Neural progenitor cell (in vitro differentiated cells): Measurements from ENCODE around the gene ZDHHC6. TPM values are rescaled to one million over a fixed set of nuclear protein-coding genes. Genes with fewer than 3 reads are reported as not detected.

Experiments
- DNase-seq: peaks from one replicate; pipeline ENCODE4 v3.0.0-alpha.2; 2016; ENCODE audit warnings: low spot score
- H2AFZ ChIP-seq: fragments of 200-600 bp; sonication (generic); replicated peaks from 2 replicates; pipeline ENCODE4 v1.6.1; 2016; ENCODE audit warnings: antibody characterized with exemption
- H3F3A ChIP-seq: fragments of 200-600 bp; sonication (generic); 2 replicates; pipeline ENCODE4 v1.6.1; 2016; ENCODE audit warnings: antibody characterized with exemption, low read depth
- H3K27ac ChIP-seq: fragments of 200-600 bp; sonication (generic); 2 replicates; pipeline ENCODE4 v1.5.1; 2016; ENCODE audit warnings: mild to moderate bottlenecking
- H3K27me3 ChIP-seq: fragments of 200-600 bp; sonication (generic); 2 replicates; pipeline ENCODE4 v1.6.1; 2016; ENCODE audit warnings: mild to moderate bottlenecking, moderate library complexity
- H3K36me3 ChIP-seq: fragments of 200-600 bp; sonication (generic); 2 replicates; pipeline ENCODE4 v1.5.1; 2016
- H3K4me1 ChIP-seq: fragments of 200-600 bp; sonication (generic); 2 replicates; pipeline ENCODE4 v1.6.1; 2016; ENCODE audit warnings: mixed run types
- H3K4me2 ChIP-seq: fragments of 200-600 bp; sonication (generic); 2 replicates; pipeline ENCODE4 v1.6.1; 2016
- H3K4me3 ChIP-seq: fragments of 200-600 bp; sonication (generic); 2 replicates; pipeline ENCODE4 v1.5.1; 2016
- H3K79me2 ChIP-seq: fragments of 200-600 bp; sonication (generic); 2 replicates; pipeline ENCODE4 v1.6.1; 2016; ENCODE audit warnings: low read depth
- H3K9ac ChIP-seq: fragments of 200-600 bp; sonication (generic); 2 replicates; pipeline ENCODE4 v1.6.1; 2016
- H3K9me3 ChIP-seq: fragments of 200-600 bp; sonication (generic); 2 replicates; pipeline ENCODE4 v1.5.1; 2016; ENCODE audit warnings: low read depth
- H4K20me1 ChIP-seq: fragments of 200-600 bp; sonication (generic); 2 replicates; pipeline ENCODE4 v1.6.1; 2016; ENCODE audit warnings: low read depth
- H3K27ac Mint-ChIP-seq: 3 replicates; pipeline ENCODE4 v1.8.0; 2021; ENCODE audit warnings: mixed read lengths
- H3K27me3 Mint-ChIP-seq: 2 replicates; pipeline ENCODE4 v1.8.0; 2022; ENCODE audit warnings: low read depth, mild to moderate bottlenecking, inconsistent platforms, moderate library complexity, mixed read lengths; ENCODE audit not compliant: insufficient read depth
- H3K36me3 Mint-ChIP-seq: 3 replicates; pipeline ENCODE4 v1.8.0; 2021; ENCODE audit warnings: mixed read lengths
- H3K4me1 Mint-ChIP-seq: 3 replicates; pipeline ENCODE4 v1.8.0; 2021; ENCODE audit warnings: mixed read lengths
- H3K4me3 Mint-ChIP-seq: 3 replicates; pipeline ENCODE4 v1.8.0; 2021; ENCODE audit warnings: mild to moderate bottlenecking, moderate library complexity, mixed read lengths
- H3K9me3 Mint-ChIP-seq: 3 replicates; pipeline ENCODE4 v1.8.0; 2020; ENCODE audit warnings: mixed read lengths
- CTCF ChIP-seq: fragments of 200-600 bp; sonication (generic); IDR thresholded peaks from 2 replicates; pipeline ENCODE4 v1.5.1; 2017; ENCODE audit warnings: antibody characterized with exemption, mild to moderate bottlenecking
- EZH2 ChIP-seq: fragments of 200-600 bp; sonication (generic); IDR thresholded peaks from 2 replicates; pipeline ENCODE4 v1.6.1; 2017; ENCODE audit warnings: antibody characterized with exemption, mild to moderate bottlenecking, moderate library complexity
- EZH2phosphoT487 ChIP-seq: fragments of 200-600 bp; sonication (generic); IDR thresholded peaks from 2 replicates; pipeline ENCODE4 v1.6.1; 2017; ENCODE audit warnings: antibody characterized with exemption
- total RNA-seq: library from RNA; depleted of rRNA; stranded (reverse); fragments of >200 nt; gene quantifications from 2 replicates; pipeline ENCODE4 v1.2.3, GENCODE V29; 2015; ENCODE audit warnings: low replicate concordance

ZDHHC6 gene
- total RNA-seq, 1 donor from 2014 or later: 37.7 TPM

- peak overlapping the region; percentile 93 for H3K4me3 Mint-ChIP-seq
- Histone ChIP-seq H3K4me1 (peaks cover 15% of the 10 kb centered on the region), H3K9ac (peak overlapping the region; percentile 97), H3K36me3 (no peaks in the 10 kb centered on the region), H3K4me2 (peak overlapping the region; percentile 99), H3K27ac (no peak overlapping the region), H3K9me3 (no peaks in the 10 kb centered on the region), H2AFZ (peak overlapping the region; percentile 100), H4K20me1 (no peaks in the 10 kb centered on the region), H3K79me2 (peaks cover 68% of the 10 kb centered on the region), H3F3A (no peaks in the 10 kb centered on the region), H3K27me3 (no peaks in the 10 kb centered on the region), H3K4me3 (peak overlapping the region; percentile 99)
- DNase-seq: no peak
- H3K36me3 Mint-ChIP-seq: peaks cover 1% of the 10 kb centered on the region
- H3K27ac Mint-ChIP-seq: peak overlapping the region; percentile 99
- no peaks in the 10 kb centered on the region for H3K27me3 Mint-ChIP-seq
- peaks cover 11% of the 10 kb centered on the region for H3K4me1 Mint-ChIP-seq
- no peaks in the 10 kb centered on the region for H3K9me3 Mint-ChIP-seq
- no peak for TF ChIP-seq CTCF
- TF ChIP-seq EZH2: no peak
- no peak for TF ChIP-seq EZH2phosphoT487
Observed at GRCh38 chr10:112446055-112446854, 459 bp downstream of the ZDHHC6 start.

GRCh38 chr10:112442063-112442462 lies 4.7 kb downstream of the ZDHHC6 start:
- no peak overlapping the region for H3K4me3 Mint-ChIP-seq
- Histone ChIP-seq H3K9me3 (no peaks in the 10 kb centered on the region), H3K36me3 (no peaks in the 10 kb centered on the region), H3K4me2 (no peak overlapping the region), H3K9ac (peak overlapping the region; percentile 19), H3K27ac (no peak overlapping the region), H2AFZ (no peak overlapping the region), H3K4me1 (peaks cover 6% of the 10 kb centered on the region), H3F3A (peaks cover 7% of the 10 kb centered on the region), H4K20me1 (no peaks in the 10 kb centered on the region), H3K79me2 (peaks cover 28% of the 10 kb centered on the region), H3K27me3 (no peaks in the 10 kb centered on the region), H3K4me3 (no peak overlapping the region)
- no peaks in the 10 kb centered on the region for H3K27me3 Mint-ChIP-seq
- no peak for DNase-seq
- no peaks in the 10 kb centered on the region for H3K9me3 Mint-ChIP-seq
- H3K27ac Mint-ChIP-seq: no peak overlapping the region
- peaks cover 6% of the 10 kb centered on the region for H3K36me3 Mint-ChIP-seq
- peaks cover 5% of the 10 kb centered on the region for H3K4me1 Mint-ChIP-seq
- no peak for TF ChIP-seq EZH2
- no peak for TF ChIP-seq CTCF
- no peak for TF ChIP-seq EZH2phosphoT487

- Histone ChIP-seq H3K4me1 (peaks cover 6% of the 10 kb centered on the region), H3K4me3 (no peak overlapping the region), H3K4me2 (no peak overlapping the region), H3K9ac (no peak overlapping the region), H3K27ac (no peak overlapping the region), H3F3A (peaks cover 7% of the 10 kb centered on the region), H3K36me3 (no peaks in the 10 kb centered on the region), H3K79me2 (peaks cover 25% of the 10 kb centered on the region), H2AFZ (no peak overlapping the region), H3K9me3 (no peaks in the 10 kb centered on the region), H4K20me1 (no peaks in the 10 kb centered on the region), H3K27me3 (no peaks in the 10 kb centered on the region)
- Mint-ChIP-seq H3K4me3 (no peak overlapping the region), H3K4me1 (peaks cover 5% of the 10 kb centered on the region), H3K9me3 (no peaks in the 10 kb centered on the region), H3K36me3 (peaks cover 6% of the 10 kb centered on the region), H3K27me3 (no peaks in the 10 kb centered on the region), H3K27ac (no peak overlapping the region)
- TF ChIP-seq EZH2phosphoT487 (no peak), CTCF (no peak), EZH2 (no peak)
- no peak for DNase-seq
Observed at GRCh38 chr10:112441520-112441919, 5.2 kb downstream of the ZDHHC6 start.
